Parathyroid adenoma (tissue), 2 donors: Measurements from ENCODE around the gene DGUOK.

Experiments
- H2AFZ ChIP-seq: fragments of 300-600 bp; sonication (generic); one replicate; pipeline ENCODE4 v1.7.0; 2017; ENCODE audit warnings: antibody characterized with exemption, mild to moderate bottlenecking
- H3K27ac ChIP-seq: fragments of 300-600 bp; sonication (generic); one replicate; pipeline ENCODE4 v1.7.0; 2017
- H3K27me3 ChIP-seq: fragments of 300-600 bp; sonication (generic); one replicate; pipeline ENCODE4 v1.7.0; 2017; ENCODE audit warnings: low read length; ENCODE audit not compliant: control insufficient read depth, insufficient read depth
- H3K36me3 ChIP-seq: fragments of 300-600 bp; sonication (generic); one replicate; pipeline ENCODE4 v1.7.0; 2017; ENCODE audit warnings: low read length; ENCODE audit not compliant: control insufficient read depth, insufficient read depth
- H3K4me1 ChIP-seq: fragments of 300-600 bp; sonication (generic); one replicate; pipeline ENCODE4 v1.7.0; 2017; ENCODE audit warnings: control low read depth
- H3K4me2 ChIP-seq: fragments of 300-600 bp; sonication (generic); one replicate; pipeline ENCODE4 v1.7.0; 2017; ENCODE audit warnings: low read length
- H3K4me3 ChIP-seq: fragments of 300-600 bp; sonication (generic); one replicate; pipeline ENCODE4 v1.7.0; 2017; ENCODE audit warnings: low read depth, low read length
- H3K79me2 ChIP-seq: fragments of 300-600 bp; sonication (generic); one replicate; pipeline ENCODE4 v1.7.0; 2017; ENCODE audit warnings: control low read depth
- H3K9ac ChIP-seq: fragments of 300-600 bp; sonication (generic); one replicate; pipeline ENCODE4 v1.7.0; 2017; ENCODE audit warnings: mild to moderate bottlenecking
- H3K9me3 ChIP-seq: fragments of 300-600 bp; sonication (generic); one replicate; pipeline ENCODE4 v1.7.0; 2017; ENCODE audit warnings: low read length; ENCODE audit not compliant: control insufficient read depth
- TF ChIP-seq, protein P1 (sequence below): fragments of 300-600 bp; sonication (generic); IDR thresholded peaks from one replicate; pipeline ENCODE4 v1.7.0; 2017; ENCODE audit warnings: antibody characterized with exemption, mild to moderate bottlenecking
- donor health status: primary hyperparathyroidism.

The DGUOK gene

DNA sequence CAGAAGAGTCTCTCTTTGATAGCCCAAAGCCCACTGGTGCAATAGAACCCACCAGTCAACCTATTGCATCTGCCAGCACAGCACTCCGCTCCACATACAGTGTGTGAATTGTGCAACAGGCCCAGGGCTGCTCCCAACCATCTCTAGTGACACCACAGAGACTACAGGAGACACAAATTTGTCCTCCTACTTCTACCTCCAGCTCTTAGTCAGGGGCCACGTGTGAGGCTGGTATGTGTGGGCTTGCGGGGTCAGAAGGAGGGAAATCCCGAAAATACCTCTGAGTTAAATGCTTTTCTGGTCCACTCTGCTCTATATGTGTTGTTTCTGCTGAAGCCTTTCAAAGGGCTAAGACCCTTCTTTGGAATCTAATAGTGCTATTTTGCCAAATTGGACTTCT, 18.0 kb downstream of the DGUOK start:
- Histone ChIP-seq H3K36me3 (no peaks in the 10 kb centered on the region), H3K9me3 (no peaks in the 10 kb centered on the region), H3K9ac (no peak overlapping the region), H3K4me1 (peaks cover 4% of the 10 kb centered on the region), H3K27me3 (no peaks in the 10 kb centered on the region), H2AFZ (no peak overlapping the region), H3K4me3 (no peak overlapping the region), H3K79me2 (peaks cover 18% of the 10 kb centered on the region), H3K4me2 (no peak overlapping the region), H3K27ac (no peak overlapping the region)
- TF ChIP-seq, protein P1, sequence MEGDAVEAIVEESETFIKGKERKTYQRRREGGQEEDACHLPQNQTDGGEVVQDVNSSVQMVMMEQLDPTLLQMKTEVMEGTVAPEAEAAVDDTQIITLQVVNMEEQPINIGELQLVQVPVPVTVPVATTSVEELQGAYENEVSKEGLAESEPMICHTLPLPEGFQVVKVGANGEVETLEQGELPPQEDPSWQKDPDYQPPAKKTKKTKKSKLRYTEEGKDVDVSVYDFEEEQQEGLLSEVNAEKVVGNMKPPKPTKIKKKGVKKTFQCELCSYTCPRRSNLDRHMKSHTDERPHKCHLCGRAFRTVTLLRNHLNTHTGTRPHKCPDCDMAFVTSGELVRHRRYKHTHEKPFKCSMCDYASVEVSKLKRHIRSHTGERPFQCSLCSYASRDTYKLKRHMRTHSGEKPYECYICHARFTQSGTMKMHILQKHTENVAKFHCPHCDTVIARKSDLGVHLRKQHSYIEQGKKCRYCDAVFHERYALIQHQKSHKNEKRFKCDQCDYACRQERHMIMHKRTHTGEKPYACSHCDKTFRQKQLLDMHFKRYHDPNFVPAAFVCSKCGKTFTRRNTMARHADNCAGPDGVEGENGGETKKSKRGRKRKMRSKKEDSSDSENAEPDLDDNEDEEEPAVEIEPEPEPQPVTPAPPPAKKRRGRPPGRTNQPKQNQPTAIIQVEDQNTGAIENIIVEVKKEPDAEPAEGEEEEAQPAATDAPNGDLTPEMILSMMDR, result no peak

DNA sequence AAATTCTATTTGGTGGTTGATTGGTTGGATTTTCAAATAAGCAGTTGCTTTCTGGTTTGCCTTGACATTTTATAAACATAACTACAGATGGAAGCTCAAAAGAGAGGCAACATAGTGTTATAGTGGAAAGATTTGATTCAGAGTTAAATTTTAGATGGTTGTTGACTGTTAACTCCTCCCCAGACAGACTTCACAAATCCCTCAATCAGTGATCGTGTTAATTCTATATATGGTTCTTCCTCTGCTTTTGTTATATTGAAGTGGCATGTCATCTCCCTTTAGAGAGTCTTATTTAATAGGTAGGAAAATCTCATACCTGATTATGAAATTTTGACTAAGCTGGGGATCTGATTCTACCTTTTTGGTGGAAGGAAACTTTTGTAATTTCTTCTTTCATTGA, 19.5 kb downstream of the DGUOK start:
- Histone ChIP-seq H3K4me1 (peaks cover 10% of the 10 kb centered on the region), H3K9me3 (no peaks in the 10 kb centered on the region), H3K27me3 (no peaks in the 10 kb centered on the region), H3K27ac (no peak overlapping the region), H3K4me2 (no peak overlapping the region), H3K79me2 (peaks cover 16% of the 10 kb centered on the region), H3K9ac (no peak overlapping the region), H3K36me3 (no peaks in the 10 kb centered on the region), H2AFZ (no peak overlapping the region), H3K4me3 (no peak overlapping the region)
- TF ChIP-seq, protein P1, result no peak

DNA sequence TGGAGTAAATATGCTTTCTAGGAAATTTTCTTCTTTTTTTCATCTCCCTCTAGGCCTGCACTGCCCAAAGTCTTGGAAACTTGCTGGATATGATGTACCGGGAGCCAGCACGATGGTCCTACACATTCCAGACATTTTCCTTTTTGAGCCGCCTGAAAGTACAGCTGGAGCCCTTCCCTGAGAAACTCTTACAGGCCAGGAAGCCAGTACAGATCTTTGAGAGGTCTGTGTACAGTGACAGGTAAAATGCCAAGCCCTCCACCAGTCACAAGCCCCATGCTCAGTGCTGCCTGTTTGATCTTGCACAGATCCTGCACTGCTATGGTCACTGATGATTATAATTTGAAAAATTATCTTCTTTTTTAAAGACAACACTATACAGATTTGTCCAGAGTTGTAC, 20.0 kb downstream of the DGUOK start:
- H3K4me3 ChIP-seq, result no peak overlapping the region
- H3K27me3 ChIP-seq, result no peaks in the 10 kb centered on the region
- no peak overlapping the region for H2AFZ ChIP-seq
- H3K4me1 ChIP-seq, result peaks cover 10% of the 10 kb centered on the region
- TF ChIP-seq, protein P1, result no peak
- H3K9me3 ChIP-seq, result no peaks in the 10 kb centered on the region
- H3K36me3 ChIP-seq, result no peaks in the 10 kb centered on the region
- H3K9ac ChIP-seq, result no peak overlapping the region
- H3K27ac ChIP-seq, result no peak overlapping the region
- H3K4me2 ChIP-seq, result no peak overlapping the region
- H3K79me2 ChIP-seq, result peaks cover 16% of the 10 kb centered on the region

DNA sequence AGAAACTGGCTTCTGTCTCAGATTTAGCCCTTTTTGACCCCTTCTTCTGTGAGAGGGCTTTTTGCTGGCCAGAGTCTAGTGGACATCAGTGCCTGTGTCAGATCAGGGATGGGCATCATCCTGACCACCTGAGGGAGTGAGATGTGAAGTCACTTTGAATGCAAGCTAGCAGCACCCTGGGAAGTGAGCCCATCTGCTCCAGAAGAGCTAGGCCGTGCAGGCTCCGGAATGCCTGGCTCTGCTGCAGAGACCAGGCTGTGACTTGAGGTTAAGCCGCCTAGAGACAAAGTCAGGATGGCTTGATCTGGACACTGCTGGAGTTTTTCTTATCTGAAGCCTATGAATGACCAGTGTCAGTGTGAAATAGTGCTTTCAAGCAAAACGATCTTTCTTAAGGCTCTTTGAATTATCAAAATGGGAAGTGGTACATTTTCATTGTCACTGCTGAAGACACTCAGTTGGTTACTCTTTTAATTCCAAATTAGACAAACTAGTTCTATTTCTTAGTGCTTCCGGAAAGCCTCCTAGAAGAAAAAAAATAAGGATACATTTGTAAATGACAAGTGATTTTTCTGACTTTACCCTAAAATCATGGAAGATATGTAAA, 20.8 kb downstream of the DGUOK start:
- Histone ChIP-seq H3K9ac (no peak overlapping the region), H3K4me1 (peaks cover 10% of the 10 kb centered on the region), H3K4me3 (no peak overlapping the region), H3K36me3 (no peaks in the 10 kb centered on the region), H3K27me3 (no peaks in the 10 kb centered on the region), H3K9me3 (no peaks in the 10 kb centered on the region), H3K27ac (no peak overlapping the region), H2AFZ (no peak overlapping the region), H3K4me2 (no peak overlapping the region), H3K79me2 (peaks cover 16% of the 10 kb centered on the region)
- TF ChIP-seq, protein P1, result no peak

DNA sequence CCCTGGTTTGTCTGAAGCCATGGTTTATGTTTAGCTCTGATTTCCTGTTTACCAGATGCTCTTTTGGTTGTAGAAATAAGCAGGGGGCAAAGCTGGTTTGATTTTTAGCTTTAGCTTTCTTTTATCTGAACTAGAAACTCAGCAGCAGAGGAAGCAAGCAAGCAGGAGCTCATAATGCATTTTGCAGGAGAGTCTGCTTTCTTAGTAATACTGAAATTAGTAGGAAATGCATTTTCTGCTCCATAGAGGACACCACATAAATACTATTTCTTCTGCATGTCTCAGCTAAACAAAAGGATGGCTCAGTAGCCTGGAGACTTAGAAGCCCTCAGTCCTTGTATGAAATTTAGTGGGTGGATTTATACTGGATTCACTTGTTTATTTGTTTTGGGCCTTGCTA, 23.1 kb downstream of the DGUOK start:
- H3K27me3 ChIP-seq, result no peaks in the 10 kb centered on the region
- H3K4me3 ChIP-seq, result no peak overlapping the region
- H2AFZ ChIP-seq, result no peak overlapping the region
- peaks cover 10% of the 10 kb centered on the region for H3K4me1 ChIP-seq
- H3K36me3 ChIP-seq, result no peaks in the 10 kb centered on the region
- no peak overlapping the region for H3K27ac ChIP-seq
- H3K79me2 ChIP-seq, result peaks cover 11% of the 10 kb centered on the region
- TF ChIP-seq, protein P1, result no peak
- H3K9me3 ChIP-seq, result no peaks in the 10 kb centered on the region
- H3K4me2 ChIP-seq, result no peak overlapping the region
- H3K9ac ChIP-seq, result no peak overlapping the region
